ENCODE data around the gene KCTD16.

Gene KCTD16

GRCh38 chr5:144298658-144299057 lies 128.0 kb downstream of the KCTD16 start:
- TF ChIP-seq ZNF70 (CRISPR knock-in tag; IDR thresholded peaks at IDR 0.05) (no peak), CSRNP3 (CRISPR knock-in tag; IDR thresholded peaks at IDR 0.05) (no peak), TCF4 (CRISPR knock-in tag; IDR thresholded peaks at IDR 0.05; ENCODE audit: borderline replicate concordance) (no peak), PPARA (CRISPR knock-in tag; IDR thresholded peaks at IDR 0.05; ENCODE audit: borderline replicate concordance) (no peak), BACH2 (CRISPR knock-in tag; IDR thresholded peaks at IDR 0.05; ENCODE audit: borderline replicate concordance) (no peak), PATZ1 (CRISPR knock-in tag; IDR thresholded peaks at IDR 0.05; ENCODE audit: borderline replicate concordance) (no peak), SNAI2 (CRISPR knock-in tag; IDR thresholded peaks at IDR 0.05) (no peak), CREB5 (CRISPR knock-in tag; IDR thresholded peaks at IDR 0.05; ENCODE audit: low read depth) (no peak), RARB (CRISPR knock-in tag; IDR thresholded peaks at IDR 0.05) (no peak)
- no peak for ATAC-seq

GRCh38 chr5:144304688-144305087 lies 134.0 kb downstream of the KCTD16 start:
- TF ChIP-seq OSR1 (CRISPR knock-in tag; IDR thresholded peaks at IDR 0.05) (no peak), PPARA (CRISPR knock-in tag; IDR thresholded peaks at IDR 0.05; ENCODE audit: borderline replicate concordance) (no peak), GLIS3 (CRISPR knock-in tag; IDR thresholded peaks at IDR 0.05) (no peak), ZFP30 (CRISPR knock-in tag; IDR thresholded peaks at IDR 0.05) (no peak), RARB (CRISPR knock-in tag; IDR thresholded peaks at IDR 0.05) (no peak), ZNF8 (CRISPR knock-in tag; IDR thresholded peaks at IDR 0.05) (no peak), PATZ1 (CRISPR knock-in tag; IDR thresholded peaks at IDR 0.05; ENCODE audit: borderline replicate concordance) (no peak), TOX (CRISPR knock-in tag; IDR thresholded peaks at IDR 0.05; ENCODE audit: borderline replicate concordance) (no peak), TSHZ2 (CRISPR knock-in tag; IDR thresholded peaks at IDR 0.05) (no peak), ZFP3 (CRISPR knock-in tag; IDR thresholded peaks at IDR 0.05) (no peak), CREB5 (CRISPR knock-in tag; IDR thresholded peaks at IDR 0.05; ENCODE audit: low read depth) (no peak), TCF4 (CRISPR knock-in tag; IDR thresholded peaks at IDR 0.05; ENCODE audit: borderline replicate concordance) (no peak), SNAI2 (CRISPR knock-in tag; IDR thresholded peaks at IDR 0.05) (no peak), BACH2 (CRISPR knock-in tag; IDR thresholded peaks at IDR 0.05; ENCODE audit: borderline replicate concordance) (no peak), CSRNP3 (CRISPR knock-in tag; IDR thresholded peaks at IDR 0.05) (no peak), ZNF565 (CRISPR knock-in tag; conservative IDR thresholded peaks at IDR 0.05; ENCODE audit: low read depth) (no peak), ARNTL (CRISPR knock-in tag; IDR thresholded peaks at IDR 0.05; ENCODE audit: borderline replicate concordance, low read depth) (no peak)
- ATAC-seq: no peak
